Measurements from ENCODE around the gene P4HTM. TPM values are rescaled to one million over a fixed set of nuclear protein-coding genes. Genes with fewer than 3 reads are reported as not detected.

The P4HTM gene
- total RNA-seq, 3 donors from 2014 or later = 40.2 to 60.6 (median 41.4) TPM

DNA sequence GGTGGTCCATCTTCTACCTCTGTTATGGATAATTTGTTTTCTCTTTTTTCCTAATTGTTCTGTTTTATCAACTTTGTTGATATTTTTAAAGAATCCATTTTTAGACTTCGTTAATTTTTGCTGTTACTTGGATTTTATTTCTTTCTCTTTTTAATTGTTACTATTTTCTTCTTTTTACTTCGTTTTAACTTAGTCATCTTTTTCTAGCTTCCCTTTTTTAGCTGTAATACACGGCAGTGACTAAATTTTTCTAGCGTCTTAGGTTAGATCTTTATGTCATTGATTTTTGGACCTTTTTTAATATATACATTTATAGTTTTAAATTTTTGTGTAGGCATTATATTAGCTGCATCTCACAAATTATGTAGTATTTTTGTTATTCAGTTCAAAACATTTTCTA, 38.3 kb upstream of the P4HTM start:
- no peaks in the 10 kb centered on the region for H3K4me1 ChIP-seq (ENCODE audit: low read depth)
- H3K9me3 ChIP-seq = no peaks in the 10 kb centered on the region
- no peaks in the 10 kb centered on the region for H3K36me3 ChIP-seq (ENCODE audit: low read depth)
- intact Hi-C loops (cut with DNase I, micrococcal nuclease) = no loop called here
- H3K4me3 ChIP-seq = no peak overlapping the region
- no peak for DNase-seq
- TF ChIP-seq, protein P1, sequence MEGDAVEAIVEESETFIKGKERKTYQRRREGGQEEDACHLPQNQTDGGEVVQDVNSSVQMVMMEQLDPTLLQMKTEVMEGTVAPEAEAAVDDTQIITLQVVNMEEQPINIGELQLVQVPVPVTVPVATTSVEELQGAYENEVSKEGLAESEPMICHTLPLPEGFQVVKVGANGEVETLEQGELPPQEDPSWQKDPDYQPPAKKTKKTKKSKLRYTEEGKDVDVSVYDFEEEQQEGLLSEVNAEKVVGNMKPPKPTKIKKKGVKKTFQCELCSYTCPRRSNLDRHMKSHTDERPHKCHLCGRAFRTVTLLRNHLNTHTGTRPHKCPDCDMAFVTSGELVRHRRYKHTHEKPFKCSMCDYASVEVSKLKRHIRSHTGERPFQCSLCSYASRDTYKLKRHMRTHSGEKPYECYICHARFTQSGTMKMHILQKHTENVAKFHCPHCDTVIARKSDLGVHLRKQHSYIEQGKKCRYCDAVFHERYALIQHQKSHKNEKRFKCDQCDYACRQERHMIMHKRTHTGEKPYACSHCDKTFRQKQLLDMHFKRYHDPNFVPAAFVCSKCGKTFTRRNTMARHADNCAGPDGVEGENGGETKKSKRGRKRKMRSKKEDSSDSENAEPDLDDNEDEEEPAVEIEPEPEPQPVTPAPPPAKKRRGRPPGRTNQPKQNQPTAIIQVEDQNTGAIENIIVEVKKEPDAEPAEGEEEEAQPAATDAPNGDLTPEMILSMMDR (IDR thresholded peaks at IDR 0.05) = no peak
- no peak for ATAC-seq

DNA sequence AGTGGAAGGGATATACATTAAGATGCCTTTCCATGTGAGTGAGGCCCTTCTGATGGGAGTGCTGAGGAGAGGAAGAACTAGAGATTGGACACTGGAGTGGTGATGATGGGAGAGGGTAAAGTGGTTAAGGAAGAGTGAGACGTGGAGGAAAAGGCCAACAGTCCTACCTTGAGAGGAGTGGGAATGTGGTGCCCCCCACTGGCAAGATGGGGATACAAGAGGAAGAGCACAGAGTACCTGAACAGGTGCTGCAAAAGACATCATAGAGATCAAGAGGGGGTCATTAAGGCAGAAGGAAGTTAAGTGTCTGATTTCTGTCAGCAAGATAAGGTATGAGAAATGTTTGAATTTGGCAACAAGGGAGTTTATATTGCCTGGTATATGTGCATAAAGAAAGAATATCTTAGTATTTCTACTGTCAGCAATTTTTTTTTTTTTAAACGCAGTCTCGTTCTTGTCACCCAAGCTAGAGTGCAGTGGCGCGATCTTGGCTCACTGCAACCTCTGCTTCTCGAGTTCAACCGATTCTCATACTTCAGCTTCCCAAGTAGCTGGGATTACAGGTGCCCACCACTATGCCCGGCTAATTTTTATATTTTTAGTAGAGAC, 37.4 kb upstream of the P4HTM start:
- peak; percentile 92 for ATAC-seq
- no peaks in the 10 kb centered on the region for H3K9me3 ChIP-seq

DNA sequence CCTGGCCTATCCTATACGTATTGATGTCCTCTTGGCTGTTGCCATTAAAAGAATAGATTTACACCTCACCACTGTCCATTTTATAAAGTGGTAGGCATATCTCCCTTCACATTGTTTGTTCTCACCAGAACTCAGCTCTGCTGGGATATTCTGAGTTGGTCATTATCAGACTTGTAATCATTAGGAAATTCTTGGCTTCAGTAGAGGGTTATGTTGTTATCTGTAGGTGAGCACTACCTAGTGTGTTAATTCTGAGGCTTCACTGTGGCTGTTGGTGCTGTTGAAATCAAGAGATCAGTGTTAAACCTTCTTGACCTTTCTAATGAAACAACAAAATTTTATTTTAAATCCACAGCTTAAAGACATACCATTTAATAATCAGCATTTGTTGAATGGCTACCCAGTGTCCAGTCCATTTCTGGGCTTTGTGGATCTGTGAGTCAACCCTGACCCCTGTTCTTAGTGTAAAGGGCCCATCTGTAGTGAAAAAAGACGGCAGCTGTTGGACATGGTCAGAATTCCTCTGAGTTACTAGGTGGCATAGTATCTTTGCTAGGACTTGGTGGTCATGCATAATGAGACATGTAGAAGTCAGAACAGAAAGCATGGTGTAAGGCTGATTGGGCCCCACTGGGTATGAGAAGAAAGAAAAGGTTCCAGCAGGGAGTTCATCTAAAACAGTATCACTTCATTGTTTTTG, 32.9 kb upstream of the P4HTM start:
- Histone ChIP-seq H3K4me3 (no peak overlapping the region), H3K4me1 (ENCODE audit: low read depth) (no peaks in the 10 kb centered on the region), H3K36me3 (ENCODE audit: low read depth) (no peaks in the 10 kb centered on the region), H3K9me3 (no peaks in the 10 kb centered on the region)
- TF ChIP-seq, protein P1 (IDR thresholded peaks at IDR 0.05) = no peak
- ATAC-seq = no peak
- intact Hi-C loops (cut with DNase I, micrococcal nuclease) = no loop called here
- no peak for DNase-seq

More for the DNA sequence above, 37.4 kb upstream of the P4HTM start:
- peak in 2 of 3 donors; percentile 66 to 74 for DNase-seq
- intact Hi-C loops (cut with DNase I, micrococcal nuclease) = no loop called here
- Histone ChIP-seq H3K4me3 (no peak overlapping the region), H3K4me1 (ENCODE audit: low read depth) (no peaks in the 10 kb centered on the region), H3K36me3 (ENCODE audit: low read depth) (no peaks in the 10 kb centered on the region)
- TF ChIP-seq, protein P1 (IDR thresholded peaks at IDR 0.05) = no peak

DNA sequence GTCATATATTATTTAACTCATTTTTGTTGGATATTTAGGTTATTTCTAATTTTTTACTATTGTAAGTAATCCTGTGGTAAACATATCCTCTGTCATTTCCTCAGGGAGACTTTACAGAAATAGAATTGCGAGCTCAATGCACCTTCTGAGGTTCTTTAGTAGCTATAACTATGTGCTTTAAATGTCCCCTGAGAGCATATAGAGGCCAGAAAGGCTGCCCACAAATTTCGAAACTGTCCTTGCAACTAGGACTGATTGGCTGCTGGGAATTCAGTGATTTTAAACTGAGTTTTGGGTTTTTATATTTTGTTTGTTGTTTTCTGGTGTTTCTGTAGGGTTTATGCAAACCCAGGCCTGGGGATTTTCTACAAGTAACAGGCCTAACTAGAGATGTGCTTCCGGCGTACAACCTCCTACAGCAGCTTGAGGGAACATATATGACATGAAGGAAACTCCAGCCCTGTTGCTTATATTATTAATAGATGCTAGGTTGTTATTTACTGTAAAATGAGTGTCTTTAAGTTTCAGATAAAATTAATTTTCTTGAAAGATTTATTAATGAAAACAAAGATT, 29.1 kb upstream of the P4HTM start:
- H3K36me3 ChIP-seq (ENCODE audit: low read depth) = no peaks in the 10 kb centered on the region
- intact Hi-C loops (cut with DNase I, micrococcal nuclease) = no loop called here
- peaks cover 10% of the 10 kb centered on the region for H3K4me1 ChIP-seq (ENCODE audit: low read depth)
- no peaks in the 10 kb centered on the region for H3K9me3 ChIP-seq
- TF ChIP-seq, protein P1 (IDR thresholded peaks at IDR 0.05) = no peak
- H3K4me3 ChIP-seq = no peak overlapping the region
- ATAC-seq (no peak), DNase-seq (no peak)

DNA sequence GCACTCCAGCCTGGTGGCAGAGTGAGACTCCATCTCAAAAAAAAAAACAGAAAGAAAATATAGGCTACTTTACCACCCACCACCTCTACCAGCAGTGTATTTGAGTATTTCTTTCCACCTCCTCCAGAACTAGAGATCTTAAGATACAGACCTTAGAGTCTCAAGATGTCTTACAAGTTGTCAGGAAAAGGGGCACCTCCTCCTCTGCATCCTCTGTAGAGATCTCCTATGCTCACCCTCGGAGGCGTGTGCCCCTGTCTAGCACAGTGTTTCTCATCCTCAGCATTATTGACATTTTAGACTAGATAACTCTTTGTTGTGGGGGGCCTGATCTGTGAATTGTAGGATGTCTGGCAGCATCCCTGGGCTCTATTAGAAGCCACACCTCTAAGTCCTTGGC, 27.7 kb upstream of the P4HTM start:
- Histone ChIP-seq H3K36me3 (ENCODE audit: low read depth) (no peaks in the 10 kb centered on the region), H3K4me1 (ENCODE audit: low read depth) (peaks cover 22% of the 10 kb centered on the region), H3K4me3 (no peak overlapping the region), H3K9me3 (no peaks in the 10 kb centered on the region)
- TF ChIP-seq, protein P1 (IDR thresholded peaks at IDR 0.05) = no peak
- ATAC-seq (no peak), DNase-seq (no peak)
- intact Hi-C loops (cut with DNase I, micrococcal nuclease) = no loop called here
